KOPT-K1 (cell line): ENCODE measurements around the gene UNC5B.

Experiments
- H3K27ac ChIP-seq: fragments of 200-600 bp; sonication (generic); 2 replicates; pipeline ENCODE4 v1.5.1; 2016; ENCODE audit warnings: antibody characterized with exemption, mild to moderate bottlenecking, low read depth, low read length; ENCODE audit not compliant: poor library complexity, severe bottlenecking
- H3K36me3 ChIP-seq: fragments of 200-600 bp; sonication (generic); 2 replicates; pipeline ENCODE4 v1.5.1; 2017; ENCODE audit warnings: antibody characterized with exemption, mild to moderate bottlenecking, low read length, moderate library complexity; ENCODE audit not compliant: insufficient read depth
- H3K9me3 ChIP-seq: fragments of 200-600 bp; sonication (generic); 2 replicates; pipeline ENCODE4 v1.5.1; 2017; ENCODE audit warnings: antibody characterized with exemption, low read length, mild to moderate bottlenecking; ENCODE audit not compliant: insufficient read depth, poor library complexity, severe bottlenecking

UNC5B gene

GRCh38 chr10:71278691-71279588 lies 66.6 kb downstream of the UNC5B start:
- Histone ChIP-seq H3K9me3 (no peaks in the 10 kb centered on the region), H3K27ac (no peak overlapping the region), H3K36me3 (no peaks in the 10 kb centered on the region)

- no peak overlapping the region for H3K27ac ChIP-seq
- H3K36me3 ChIP-seq = no peaks in the 10 kb centered on the region
- H3K9me3 ChIP-seq = no peaks in the 10 kb centered on the region
Observed at GRCh38 chr10:71279590-71280170, 67.3 kb downstream of the UNC5B start.

GRCh38 chr10:71280216-71280615 lies 67.8 kb downstream of the UNC5B start:
- no peaks in the 10 kb centered on the region for H3K36me3 ChIP-seq
- H3K9me3 ChIP-seq = no peaks in the 10 kb centered on the region
- no peak overlapping the region for H3K27ac ChIP-seq

- no peaks in the 10 kb centered on the region for H3K36me3 ChIP-seq
- H3K9me3 ChIP-seq = no peaks in the 10 kb centered on the region
- H3K27ac ChIP-seq = no peak overlapping the region
Observed at GRCh38 chr10:71280825-71281224, 68.5 kb downstream of the UNC5B start.

GRCh38 chr10:71281646-71282322 lies 69.4 kb downstream of the UNC5B start:
- H3K9me3 ChIP-seq = no peaks in the 10 kb centered on the region
- no peaks in the 10 kb centered on the region for H3K36me3 ChIP-seq
- H3K27ac ChIP-seq = no peak overlapping the region

GRCh38 chr10:71282323-71282680 lies 69.9 kb downstream of the UNC5B start:
- Histone ChIP-seq H3K9me3 (no peaks in the 10 kb centered on the region), H3K27ac (no peak overlapping the region), H3K36me3 (no peaks in the 10 kb centered on the region)

- no peak overlapping the region for H3K27ac ChIP-seq
- no peaks in the 10 kb centered on the region for H3K9me3 ChIP-seq
- no peaks in the 10 kb centered on the region for H3K36me3 ChIP-seq
Observed at GRCh38 chr10:71283410-71283809, 71.0 kb downstream of the UNC5B start.

GRCh38 chr10:71283876-71284275 lies 71.5 kb downstream of the UNC5B start:
- no peaks in the 10 kb centered on the region for H3K9me3 ChIP-seq
- no peak overlapping the region for H3K27ac ChIP-seq
- no peaks in the 10 kb centered on the region for H3K36me3 ChIP-seq

- no peaks in the 10 kb centered on the region for H3K36me3 ChIP-seq
Observed at GRCh38 chr10:71284544-71285179, 72.3 kb downstream of the UNC5B start.

GRCh38 chr10:71285180-71285545 lies 72.8 kb downstream of the UNC5B start:
- no peaks in the 10 kb centered on the region for H3K9me3 ChIP-seq
- no peaks in the 10 kb centered on the region for H3K36me3 ChIP-seq
- no peak overlapping the region for H3K27ac ChIP-seq

More at GRCh38 chr10:71284544-71285179, 72.3 kb downstream of the UNC5B start:
- Histone ChIP-seq H3K27ac (no peak overlapping the region), H3K9me3 (no peaks in the 10 kb centered on the region)

- Histone ChIP-seq H3K27ac (no peak overlapping the region), H3K36me3 (no peaks in the 10 kb centered on the region), H3K9me3 (no peaks in the 10 kb centered on the region)
Observed at GRCh38 chr10:71285986-71286385, 73.6 kb downstream of the UNC5B start.

- Histone ChIP-seq H3K9me3 (no peaks in the 10 kb centered on the region), H3K27ac (no peak overlapping the region), H3K36me3 (no peaks in the 10 kb centered on the region)
Observed at GRCh38 chr10:71286521-71287294, 74.3 kb downstream of the UNC5B start.

- H3K9me3 ChIP-seq = no peaks in the 10 kb centered on the region
Observed at GRCh38 chr10:71287456-71287855, 75.1 kb downstream of the UNC5B start.

GRCh38 chr10:71288461-71288860 lies 76.1 kb downstream of the UNC5B start:
- no peaks in the 10 kb centered on the region for H3K36me3 ChIP-seq
- no peaks in the 10 kb centered on the region for H3K9me3 ChIP-seq
- no peak overlapping the region for H3K27ac ChIP-seq

More at GRCh38 chr10:71287456-71287855, 75.1 kb downstream of the UNC5B start:
- Histone ChIP-seq H3K36me3 (no peaks in the 10 kb centered on the region), H3K27ac (no peak overlapping the region)
